GM19468 (cell line): ENCODE results near the gene FAM174C.

ENCODE experiments used
- ATAC-seq: cut with Tn5 transposase; IDR thresholded peaks from one replicate; pipeline ENCODE4 v1.9.1; 2021; ENCODE audit warnings: mild to moderate bottlenecking, moderate library complexity, moderate number of reproducible peaks; ENCODE audit not compliant: unreplicated experiment; ENCODE audit errors: extremely low read depth

Gene FAM174C

DNA sequence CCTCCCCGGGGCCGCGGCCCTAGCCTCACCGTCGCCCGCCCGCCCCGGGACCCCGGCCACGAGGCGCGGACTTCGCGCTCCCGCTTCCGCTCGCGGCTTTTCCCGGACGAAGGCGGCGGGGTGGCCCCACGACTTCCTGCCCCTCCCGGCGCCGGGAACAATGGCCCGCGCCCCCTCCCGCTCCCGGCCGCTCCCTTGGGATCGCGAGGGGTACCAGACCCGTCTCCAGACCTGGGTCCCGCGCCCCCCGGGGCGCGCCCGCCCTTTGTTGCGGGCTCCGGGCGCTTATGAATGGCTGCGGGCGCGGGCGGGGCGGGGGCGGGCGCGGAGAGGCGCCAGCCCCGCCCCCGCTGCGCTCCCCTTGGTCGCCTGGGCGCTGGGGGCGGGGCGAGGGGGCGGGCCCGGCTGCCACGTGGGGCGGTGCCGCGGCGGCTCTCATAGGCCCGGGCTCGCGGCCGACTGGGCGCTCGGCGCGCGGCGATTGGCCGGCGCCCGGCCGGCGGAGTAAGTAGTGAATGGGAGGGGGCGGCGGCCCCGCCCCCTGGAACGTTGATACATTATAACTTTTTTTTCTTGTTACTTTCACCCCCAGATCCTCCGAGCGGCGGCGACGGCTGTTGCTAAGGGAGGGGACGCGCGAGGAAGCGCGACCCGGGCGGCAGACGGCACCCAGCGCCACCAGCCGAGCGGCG, 25.9 kb upstream of the FAM174C start:
- peak; percentile 31 for ATAC-seq

DNA sequence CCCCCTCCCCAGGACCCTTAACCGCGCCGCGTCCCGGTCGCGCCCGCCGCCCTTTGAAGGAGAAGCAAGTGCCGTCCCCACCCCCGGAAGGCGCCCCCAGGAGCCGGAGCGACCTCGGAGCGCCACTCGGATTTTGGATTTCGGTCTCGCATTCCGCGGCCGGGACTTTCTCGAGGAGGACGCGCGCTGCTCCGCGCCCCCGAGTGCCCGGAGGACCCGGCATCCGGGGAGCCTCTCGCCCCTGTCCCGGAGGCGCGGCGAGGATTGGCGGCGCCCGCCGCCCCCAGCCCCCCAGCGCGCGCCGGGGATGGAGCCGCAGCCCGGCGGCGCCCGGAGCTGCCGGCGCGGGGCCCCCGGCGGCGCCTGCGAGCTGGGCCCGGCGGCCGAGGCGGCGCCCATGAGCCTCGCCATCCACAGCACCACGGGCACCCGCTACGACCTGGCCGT, 25.3 kb upstream of the FAM174C start:
- no peak for ATAC-seq

DNA sequence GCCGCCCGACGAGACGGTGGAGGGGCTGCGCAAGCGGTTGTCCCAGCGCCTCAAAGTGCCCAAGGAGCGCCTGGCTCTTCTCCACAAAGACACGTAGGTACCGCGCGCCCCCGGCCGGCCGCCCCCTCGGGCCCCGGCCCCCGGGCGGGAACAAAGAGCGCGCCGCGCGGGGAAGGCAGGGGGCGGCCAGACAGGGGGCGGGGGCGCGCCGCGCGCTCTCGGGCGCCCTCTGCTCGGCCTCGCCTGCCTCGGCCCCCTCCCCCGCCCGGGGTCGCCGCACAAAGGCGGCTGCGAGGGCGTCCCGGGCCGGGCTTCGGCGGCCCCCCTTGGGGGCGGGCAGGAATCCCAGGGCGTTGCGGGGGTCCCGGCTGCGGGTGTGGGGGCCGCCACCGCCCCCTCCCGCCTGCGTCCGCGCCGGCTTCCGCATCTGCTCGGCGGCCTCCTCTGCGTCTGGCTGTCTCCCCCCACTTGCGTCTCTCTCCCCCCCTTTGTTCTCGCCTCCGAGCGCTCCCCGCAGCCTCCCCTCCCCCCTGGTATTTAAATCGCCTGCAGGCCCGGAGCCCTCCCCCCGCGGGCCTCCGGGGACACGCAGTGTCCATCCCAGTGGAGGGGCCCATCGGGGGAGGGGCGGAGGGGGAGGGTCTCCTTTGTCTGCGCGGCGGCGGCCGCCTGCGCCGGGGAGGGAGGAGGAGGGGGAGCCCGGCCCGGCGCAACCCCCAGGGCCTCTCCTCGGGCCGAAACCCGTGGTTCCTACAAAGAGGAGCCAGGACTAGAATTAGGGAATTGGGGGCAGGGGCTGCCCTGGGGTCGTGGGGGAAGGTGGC, 24.7 kb upstream of the FAM174C start:
- ATAC-seq, result no peak

DNA sequence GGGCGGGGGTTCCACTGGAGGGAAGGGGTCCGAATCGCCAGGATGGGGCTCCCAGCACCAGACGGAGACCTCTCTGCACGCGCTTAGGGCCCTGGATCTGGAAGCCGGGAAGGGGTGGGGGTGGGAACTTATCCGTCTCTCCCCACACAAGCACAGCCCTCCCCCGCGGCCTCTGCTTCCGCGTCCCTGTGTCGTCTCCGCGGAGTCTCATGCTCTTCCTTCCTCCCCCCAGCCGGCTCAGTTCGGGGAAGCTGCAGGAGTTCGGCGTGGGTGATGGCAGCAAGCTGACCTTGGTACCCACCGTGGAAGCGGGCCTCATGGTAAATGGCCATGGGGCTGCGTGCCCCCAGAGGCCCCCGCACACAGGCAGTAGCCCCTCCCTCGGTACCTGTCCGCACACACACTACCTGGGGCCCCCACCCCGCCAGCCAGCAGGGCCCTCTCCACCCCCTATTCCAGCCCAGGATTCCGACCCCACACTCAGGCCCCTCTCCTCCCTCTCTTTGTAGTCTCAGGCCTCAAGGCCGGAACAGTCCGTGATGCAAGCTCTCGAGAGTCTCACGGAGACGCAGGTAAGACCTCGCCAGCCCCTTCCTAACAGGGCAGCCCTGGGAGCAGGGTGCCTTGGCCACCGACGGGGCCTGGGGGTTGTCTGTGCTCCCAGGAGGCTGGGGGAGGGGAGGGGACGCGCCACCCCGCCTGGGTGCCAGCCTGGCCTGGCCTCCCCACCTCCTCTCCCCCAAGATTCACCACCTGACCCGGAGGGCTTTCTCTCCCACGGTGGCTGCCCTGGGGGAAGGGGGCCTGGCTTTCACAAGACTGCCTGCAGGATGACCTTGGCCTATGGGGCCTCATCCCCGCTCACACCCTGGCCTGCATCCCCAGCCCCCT, 23.8 kb upstream of the FAM174C start:
- ATAC-seq, result no peak

DNA sequence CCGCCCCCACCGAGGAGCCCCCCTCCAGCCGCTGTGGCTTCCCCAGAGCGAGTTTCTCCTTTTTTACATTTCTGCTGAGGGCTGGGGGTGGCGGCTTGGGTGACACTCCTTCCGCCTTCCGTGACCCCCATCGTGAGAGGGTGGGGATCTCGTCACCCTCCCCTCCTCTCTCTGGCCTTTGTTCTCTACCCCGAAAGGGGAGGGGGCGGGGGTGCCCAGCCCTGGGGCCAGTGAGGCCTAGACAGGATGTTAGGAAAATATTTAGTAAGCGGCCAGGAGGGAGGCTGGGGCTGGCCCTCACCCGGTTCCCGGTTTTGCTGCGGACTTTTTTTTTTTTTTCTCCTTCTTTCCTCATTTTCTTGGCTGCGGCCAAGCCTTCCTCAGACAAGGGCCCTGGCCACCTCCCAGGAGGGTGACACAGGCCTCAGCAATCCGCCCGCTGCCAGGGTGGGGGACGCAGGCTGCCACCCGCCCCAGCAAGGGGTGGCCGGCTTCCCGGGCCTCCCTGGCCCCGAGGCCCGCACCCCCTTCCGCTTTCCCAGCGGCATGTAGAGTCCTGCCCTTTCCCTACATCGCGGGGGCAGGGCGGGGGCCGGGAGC, 23.0 kb upstream of the FAM174C start:
- ATAC-seq, result no peak

DNA sequence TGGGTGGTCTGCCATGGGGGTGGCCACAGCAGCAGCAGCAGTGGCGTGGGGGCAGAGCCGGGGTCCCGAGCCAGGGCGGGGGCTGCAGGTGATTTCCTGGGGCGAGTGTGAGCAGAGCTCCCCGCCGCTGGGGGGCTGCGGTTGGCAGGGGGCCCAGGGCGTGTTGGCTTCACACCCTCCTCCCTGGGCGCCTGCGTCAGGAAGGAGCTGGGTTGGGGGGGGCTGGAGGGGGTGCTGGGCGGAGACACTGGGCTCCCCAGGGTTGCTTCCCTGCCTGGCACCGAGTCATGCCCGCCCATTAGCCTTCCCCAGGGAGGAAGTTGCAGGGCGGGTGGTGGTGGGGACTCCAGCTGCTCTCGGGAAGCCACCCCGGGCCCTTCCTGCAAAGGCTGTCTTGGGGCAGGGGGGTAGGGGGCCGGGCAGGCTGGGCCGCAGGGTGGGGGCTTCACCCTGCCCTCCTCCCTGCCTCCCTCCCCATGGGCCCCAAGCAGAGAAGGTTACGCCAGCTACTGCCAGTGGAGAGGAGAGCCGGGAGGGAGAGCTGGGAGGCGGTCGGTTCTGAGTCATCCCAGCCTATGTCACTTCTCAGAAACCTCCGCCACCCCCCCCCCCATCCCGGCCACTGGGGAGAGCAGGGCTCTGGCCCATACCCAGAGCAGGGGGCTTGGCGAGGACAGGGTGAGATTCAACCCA, 22.4 kb upstream of the FAM174C start:
- no peak for ATAC-seq

DNA sequence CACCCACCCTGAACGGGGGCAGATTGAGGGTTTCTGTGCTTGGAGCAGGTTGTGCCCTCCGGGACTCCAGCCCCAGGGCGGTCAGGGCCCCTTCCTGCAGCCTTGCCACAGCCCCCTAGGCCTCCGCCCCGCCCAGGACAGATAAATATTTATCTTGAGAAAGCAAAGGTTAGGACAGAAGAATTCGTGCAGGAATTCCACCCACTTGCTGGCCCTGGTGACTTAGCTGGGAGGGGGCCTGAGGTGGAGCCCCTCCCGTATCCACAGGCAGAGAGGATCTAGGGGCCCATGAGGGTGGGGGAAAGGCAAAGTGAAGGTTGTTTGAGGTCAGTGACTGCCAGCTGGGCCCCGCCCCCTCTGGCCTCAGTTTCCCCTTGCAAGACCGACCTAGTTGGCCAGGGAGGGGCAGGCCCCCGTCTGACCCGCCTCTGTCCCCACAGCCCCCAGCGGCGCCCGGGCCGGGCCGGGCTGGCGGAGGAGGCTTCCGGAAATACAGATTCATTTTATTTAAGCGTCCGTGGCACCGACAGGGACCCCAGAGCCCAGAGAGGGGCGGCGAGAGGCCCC, 21.7 kb upstream of the FAM174C start:
- ATAC-seq, result no peak

DNA sequence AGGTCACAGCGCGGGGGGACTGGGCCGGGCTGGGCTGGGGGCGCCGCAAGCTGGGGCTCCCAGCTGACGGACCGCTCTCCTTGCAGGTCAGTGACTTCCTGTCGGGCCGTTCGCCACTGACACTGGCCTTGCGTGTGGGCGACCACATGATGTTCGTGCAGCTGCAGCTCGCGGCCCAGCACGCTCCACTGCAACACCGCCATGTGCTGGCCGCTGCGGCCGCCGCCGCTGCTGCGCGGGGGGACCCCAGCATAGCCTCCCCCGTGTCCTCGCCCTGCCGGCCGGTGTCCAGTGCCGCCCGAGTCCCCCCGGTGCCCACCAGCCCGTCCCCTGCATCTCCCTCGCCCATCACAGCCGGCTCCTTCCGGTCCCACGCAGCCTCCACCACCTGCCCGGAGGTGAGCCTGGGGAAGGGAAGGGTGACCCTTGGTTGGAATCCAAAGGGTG, 21.2 kb upstream of the FAM174C start:
- ATAC-seq, result no peak

DNA sequence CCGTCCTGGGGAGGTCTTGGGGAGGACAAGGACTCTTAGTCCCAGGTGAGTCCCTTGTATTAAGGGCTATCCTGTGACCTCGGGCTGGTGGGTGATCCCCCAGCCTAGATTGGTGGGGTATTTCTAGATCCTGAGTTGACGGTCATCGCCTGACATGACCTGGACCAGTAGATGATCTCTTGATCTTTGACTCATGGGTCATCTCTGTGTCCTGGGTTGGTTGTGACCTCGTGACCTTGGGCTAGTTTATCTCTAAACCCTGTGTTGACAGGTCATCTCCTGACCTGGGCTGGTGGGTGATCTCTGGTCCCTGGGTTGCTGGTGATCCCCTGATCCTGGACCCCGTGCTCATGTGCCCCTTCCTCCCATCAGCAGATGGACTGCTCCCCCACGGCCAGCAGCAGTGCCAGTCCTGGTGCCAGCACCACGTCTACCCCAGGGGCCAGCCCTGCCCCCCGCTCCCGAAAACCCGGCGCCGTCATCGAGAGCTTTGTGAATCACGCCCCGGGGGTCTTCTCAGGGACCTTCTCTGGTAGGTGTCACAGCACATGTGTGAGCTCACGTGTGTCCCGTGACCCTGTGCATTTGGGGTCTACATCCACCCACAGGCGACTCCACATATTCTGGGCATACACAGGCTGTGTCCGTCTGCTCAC, 20.7 kb upstream of the FAM174C start:
- ATAC-seq, result no peak

DNA sequence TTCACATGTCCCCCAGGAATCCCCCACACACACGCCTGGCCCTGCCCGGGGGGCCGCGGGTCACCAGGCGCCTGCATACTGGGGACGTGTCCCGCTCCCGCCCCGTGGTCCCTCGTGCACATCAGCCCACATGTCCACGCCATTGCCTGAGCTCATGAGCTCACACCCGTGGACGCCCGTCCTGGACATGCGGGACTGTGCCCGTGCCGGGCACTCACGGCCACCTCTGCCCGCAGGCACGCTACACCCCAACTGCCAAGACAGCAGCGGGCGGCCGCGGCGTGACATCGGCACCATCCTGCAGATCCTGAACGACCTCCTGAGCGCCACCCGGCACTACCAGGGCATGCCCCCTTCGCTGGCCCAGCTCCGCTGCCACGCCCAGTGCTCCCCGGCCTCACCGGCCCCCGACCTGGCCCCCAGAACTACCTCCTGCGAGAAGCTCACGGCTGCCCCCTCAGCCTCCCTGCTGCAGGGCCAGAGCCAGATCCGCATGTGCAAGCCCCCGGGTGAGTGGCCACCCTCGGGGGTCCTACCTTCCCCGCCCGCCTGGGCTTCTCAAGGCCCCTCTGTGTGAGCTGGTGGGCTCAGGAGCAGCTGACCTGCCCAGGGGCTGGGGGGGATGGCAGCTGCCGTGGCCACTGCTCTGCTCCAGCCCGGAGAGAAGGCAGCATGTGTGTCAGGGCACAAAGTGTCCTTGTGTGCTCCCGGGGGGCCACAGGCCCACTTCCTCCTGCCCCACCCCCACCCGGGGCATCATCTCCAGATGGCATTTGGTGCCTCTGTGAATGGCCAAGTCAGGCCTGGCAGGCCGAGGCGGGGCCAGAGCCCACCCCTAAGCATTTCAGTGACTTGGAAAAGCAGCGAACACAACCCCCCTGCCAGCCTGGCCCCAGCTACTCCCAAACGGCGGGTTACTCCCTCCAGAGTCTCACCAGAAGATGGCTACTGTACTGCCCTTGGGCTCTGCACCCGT, 19.9 kb upstream of the FAM174C start:
- ATAC-seq, result no peak

DNA sequence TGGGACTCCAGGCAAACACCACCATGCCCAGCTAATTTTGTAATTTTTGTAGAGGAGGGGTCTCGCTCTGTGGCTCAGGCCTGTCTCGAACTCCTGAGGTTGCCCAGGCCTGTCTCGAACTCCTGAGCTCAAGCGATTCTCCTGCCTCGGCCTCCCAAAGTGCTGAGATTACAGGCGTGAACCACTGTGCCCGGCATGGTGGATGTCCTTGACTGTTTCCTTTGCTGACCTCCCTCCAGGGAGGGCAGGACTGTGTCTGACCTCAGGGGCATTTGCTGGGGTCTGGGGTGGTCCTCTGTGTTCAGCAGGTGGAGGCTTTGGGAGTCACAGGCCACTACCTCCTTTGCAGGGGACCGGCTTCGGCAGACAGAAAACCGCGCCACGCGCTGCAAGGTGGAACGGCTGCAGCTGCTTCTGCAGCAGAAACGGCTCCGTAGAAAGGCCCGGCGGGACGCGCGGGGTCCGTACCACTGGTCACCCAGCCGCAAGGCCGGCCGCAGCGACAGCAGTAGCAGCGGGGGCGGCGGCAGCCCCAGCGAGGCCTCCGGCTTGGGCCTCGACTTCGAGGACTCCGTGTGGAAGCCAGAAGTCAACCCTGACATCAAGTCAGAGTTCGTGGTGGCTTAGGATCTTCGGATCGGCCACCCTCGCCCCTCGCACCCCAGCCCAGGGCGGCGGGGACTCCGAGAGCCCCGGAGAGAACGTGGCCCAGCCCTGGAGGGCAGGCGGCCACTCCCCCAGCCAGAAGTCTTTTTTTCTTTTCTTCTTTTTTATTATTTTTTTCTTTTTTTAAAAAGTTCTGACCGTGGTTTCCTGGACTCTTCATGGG, 18.5 kb upstream of the FAM174C start:
- no peak for ATAC-seq

DNA sequence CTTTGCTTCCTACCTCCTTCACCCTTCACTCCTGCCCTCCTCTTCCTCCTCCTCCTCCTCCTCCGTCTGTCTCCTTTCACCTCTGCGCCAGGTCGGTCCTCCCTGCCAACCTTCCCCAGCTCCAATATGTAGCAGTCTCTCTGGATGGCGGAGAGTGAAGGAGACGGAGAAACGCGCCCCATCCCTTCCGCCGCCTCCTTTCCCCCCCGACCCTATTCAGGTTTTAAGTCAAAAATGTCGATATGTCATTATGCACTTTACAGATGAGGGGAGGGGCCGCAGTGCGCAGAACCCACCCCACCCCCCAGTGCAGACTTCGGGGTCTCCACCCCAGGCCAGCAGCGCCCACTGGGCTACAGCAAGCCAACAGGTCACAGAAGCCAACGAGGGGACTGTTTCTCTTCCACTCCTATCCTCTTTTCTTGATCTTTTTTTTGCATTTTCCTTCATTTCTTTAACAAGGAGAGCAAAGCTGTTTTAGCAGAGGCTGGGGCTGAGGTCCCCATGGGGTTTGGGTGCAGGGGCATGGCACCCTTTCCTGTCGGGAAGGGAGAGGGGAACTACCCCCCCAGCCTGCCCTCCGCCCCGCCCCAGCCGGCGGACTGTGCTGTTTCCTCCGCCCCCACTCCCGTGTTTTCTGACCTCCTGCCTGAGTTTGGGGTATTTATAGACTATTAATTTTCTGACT, 17.7 kb upstream of the FAM174C start:
- no peak for ATAC-seq

DNA sequence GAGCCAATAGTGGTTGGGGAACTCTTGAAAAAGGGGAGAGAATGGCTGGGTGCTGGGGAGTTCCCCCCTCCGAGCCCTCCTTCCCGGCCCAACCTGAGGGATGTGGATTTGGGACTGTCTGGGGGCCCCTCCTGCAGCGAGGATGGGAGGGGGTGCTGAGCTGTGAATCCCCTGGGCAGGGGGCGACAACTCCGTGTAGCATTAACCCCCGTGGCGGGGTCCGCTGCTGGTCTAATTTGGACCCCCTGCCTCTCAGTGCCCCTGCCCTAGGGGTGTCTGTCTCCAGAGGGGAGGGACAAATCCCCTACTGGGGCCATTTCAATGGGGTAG, 17.2 kb upstream of the FAM174C start:
- ATAC-seq, result no peak

DNA sequence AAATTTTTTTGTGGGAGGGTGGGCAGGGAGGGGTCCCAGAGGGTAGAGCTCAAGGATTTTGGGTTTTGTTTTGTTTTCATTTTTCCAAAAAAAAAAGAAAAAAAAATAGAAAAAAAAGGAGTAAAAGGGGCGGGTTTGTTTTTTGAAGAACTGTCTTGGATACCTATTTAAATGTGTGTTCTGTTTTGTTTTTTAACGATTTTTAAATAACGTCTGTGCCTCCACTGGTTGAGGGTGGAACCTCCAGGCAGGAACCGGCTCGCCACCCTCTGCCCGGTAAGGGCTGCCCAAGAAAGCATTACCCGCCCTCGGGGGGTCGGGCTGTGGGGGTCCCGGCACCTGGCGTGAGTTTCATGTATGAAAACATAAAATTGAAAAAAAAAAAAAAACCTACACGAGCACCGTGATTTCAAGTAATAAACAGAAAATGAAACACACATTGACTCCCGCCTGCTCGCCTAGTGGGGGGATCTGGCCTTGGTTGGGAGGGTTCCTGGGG, 16.6 kb upstream of the FAM174C start:
- no peak for ATAC-seq

DNA sequence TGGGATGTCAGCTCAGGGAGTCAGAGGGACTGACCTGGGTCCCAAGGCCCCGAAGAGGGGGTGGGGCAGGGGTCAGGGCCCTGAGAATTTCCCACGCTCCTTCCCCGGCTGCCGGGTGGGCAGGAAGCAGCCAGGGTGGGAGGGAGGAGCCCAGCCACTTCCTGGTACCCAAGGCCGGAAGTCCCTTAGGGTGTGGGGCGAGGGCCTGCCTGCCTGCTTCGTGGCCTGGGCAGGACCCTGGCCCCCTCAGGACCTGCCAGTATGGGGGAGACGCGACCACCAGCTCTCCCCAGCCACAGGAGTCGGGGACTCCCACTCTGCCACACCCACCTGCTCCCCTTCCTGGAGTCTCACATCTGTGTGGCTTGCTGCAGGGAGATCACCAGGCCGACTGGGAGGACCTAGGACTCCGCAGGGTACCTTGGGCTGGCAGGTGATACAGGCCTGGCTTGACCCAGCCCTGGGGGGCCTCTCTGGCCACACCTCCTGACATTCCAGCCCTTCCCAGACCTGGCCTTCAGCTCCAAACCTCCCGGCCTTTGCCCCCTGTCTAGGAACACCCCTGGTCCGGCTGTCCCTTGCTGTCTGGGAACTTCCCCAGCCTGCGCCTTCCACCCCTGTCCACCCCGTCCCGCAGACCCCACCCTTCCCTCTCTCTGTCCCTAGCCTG, 16.0 kb upstream of the FAM174C start:
- ATAC-seq, result no peak
